NCI-H748 (cell line): Measurements from ENCODE around the gene OLIG1.

Experiments
- DNase-seq: peaks from one replicate; lab custom pipeline; 2025; ENCODE audit not compliant: unreplicated experiment; lab: John Stamatoyannopoulos, UW

OLIG1 gene

DNA sequence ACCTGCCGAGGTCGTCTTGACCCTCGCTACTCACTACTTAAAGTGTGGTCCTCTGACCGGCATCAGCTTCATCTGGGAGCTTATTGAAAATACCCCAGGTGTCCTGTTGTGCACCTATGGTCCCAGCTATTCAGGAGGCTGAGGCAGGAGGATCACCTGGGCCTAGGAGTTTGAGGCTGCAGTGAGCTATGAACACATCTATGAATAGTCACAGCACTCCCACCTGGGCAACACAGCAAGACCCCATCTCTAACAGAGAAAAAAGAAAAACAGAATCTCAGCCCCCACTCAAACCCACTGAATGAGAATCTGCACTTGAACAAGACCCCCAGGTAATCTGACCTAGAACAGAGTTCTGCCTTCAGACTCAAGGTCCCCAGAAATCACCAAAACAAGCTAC lies 8.7 kb upstream of the OLIG1 start:
- no peak for DNase-seq

DNA sequence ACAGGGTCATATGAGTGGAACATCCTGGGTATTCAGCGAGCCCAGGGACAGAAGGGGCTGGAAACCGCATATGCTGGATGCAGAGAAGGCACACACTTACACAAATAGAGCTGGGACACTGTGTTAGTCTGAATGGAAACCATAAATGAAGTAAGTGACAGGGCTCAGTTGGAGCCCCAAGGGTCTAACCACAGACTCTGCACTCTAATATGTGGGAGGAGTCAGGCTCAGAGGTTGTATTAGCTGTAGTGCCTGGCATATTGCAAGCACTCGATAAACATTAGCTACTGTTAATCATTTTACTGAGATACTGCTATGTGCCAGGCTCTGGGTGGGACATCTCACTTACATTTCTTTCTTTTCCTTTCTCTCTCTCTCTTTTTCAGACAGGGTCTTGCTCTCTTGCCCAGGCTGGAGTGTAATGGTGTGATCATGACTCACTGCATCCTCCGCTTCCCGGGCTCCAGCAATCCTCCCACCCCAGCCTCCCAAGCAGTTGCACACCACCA lies 6.5 kb upstream of the OLIG1 start:
- no peak for DNase-seq

DNA sequence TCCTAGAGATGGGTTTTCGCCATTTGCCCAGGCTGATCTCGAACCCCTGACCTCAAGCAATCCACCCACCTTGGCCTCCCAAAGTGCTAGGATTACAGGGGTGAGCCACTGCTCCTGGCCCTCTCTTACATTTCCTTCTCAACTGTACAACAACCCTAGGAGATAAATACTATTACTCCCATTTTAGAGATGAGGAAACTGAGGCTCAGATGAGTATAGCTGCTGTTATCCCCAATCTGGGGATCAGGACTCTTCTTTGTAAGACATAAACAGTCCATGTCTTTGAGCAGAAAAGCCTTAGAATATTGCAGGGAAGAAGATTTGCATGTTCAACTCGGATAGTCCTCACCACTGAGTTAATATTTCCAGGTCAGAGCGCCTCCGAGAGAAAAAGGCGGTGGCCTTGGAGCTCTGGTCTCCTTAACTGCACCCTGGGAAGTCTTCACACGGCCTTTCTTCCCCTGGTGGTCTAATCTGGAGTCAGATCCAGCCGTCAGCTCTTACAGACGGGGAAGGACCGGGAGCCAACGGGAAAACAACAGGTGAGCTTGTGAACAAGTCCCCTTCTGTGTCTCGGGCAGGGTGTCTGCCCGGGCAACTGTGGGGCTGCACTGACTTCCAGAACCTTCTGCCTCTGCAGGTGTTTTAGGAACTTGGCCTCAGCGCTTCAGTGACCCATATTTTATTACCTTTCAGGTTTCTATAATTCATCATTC lies 5.9 kb upstream of the OLIG1 start:
- no peak for DNase-seq

DNA sequence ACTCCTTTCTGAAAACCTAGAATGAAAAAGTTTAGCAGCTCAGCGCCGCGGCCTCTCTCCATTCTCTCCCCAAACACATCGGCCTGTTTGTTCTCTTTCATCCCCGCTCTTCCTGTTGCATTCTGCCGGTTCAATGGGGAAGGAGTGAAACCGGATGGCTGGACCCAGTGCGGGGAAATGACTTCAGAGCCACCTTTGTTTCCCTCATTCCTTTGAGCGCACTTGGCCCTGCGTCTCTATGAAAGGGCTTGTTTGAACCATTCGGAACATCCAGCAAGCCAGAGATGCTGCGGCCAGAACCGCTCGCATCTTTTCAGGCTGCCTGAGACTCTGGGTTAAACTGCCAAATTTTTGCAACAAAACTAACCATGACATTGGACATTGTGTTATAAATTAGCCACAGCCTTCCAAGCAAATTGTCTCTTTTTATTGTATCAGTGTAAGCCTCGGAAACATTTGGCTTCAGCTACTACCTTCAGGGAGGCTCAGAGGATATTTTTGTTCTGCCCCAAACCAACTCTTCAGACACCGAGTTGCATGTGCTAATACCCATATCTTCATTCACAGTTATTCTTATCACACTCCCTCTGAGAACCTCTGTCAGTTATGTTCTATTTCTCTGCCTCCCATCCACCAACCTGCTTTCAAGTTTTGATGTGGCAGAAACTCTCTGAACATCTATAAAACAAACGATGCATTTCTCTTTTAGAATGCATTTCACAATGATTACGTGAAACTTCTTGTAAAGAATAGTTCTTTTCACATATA lies 5.1 kb upstream of the OLIG1 start:
- DNase-seq: no peak

DNA sequence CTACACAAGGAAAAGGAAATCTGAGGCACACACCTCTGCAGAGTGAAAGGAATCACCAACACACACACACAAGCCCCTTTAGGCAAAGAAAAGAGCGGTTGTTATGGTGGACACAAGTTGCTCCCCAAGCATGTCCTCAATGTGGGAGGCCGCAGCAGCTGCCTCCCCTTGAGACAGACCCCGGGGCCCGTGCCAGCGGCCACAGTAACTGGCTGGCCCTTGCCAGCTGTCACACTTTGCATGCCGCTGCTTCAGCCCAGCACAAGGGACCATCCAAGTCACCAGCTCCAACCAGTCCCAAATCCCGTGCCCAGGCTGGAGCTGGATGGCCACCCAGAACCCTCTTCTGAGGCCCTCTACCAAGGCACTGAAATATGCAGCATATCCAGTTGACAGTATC lies 2.9 kb upstream of the OLIG1 start:
- DNase-seq: no peak

DNA sequence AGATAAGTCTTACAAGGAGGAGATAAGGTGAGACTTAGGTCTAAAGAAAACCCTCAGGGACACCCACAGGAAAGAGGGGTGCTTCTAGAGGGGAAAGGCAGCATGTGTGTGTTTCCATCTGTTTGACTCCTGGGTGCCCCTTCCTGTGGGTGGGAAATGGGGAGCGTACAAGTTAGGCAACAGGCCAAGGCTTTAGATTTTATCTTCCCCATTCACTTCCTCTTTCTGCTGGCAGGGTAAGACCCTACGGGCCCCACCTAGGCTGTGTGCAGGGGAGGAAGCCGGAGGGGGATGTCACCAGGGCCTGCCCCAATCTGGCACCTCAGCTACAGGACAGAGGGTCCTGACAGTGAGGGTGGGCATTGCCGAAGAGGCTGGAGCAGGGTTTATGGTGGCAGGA lies 2.5 kb upstream of the OLIG1 start:
- no peak for DNase-seq

DNA sequence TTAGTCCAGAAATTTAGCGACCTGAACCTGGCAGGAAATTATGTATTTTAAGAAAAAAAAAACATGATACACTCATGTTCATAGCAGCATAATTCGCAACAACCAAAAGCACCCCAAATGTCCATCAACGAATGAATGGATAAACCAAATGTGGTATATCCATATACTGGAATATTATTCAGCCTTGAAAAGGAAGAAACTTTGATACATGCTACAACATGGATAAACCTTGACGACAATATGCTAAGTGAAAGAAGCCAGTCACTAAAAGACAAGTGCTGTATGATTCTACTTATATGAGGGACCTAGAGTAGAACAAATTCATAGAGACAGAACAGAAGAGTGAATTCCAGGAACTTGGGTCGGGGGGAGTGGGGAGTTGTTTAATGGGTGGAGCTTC lies 698 bp upstream of the OLIG1 start:
- no peak for DNase-seq

DNA sequence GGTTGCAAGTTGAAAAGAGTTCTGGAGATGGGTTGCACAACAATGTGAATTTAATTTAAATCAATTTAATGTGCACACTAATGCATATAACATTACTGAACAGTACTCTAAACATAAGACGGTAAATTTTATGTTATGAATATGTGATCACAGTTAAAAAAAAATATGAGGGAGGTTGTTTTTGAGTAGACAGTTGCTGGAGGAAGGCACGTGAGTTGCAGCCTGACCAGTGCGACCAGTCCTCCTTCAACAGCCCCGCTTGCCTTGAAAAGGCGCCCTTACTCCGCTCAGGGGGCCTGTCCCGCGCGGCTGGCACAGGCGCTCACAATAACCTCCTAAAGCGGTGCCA lies 322 bp upstream of the OLIG1 start:
- DNase-seq: no peak

DNA sequence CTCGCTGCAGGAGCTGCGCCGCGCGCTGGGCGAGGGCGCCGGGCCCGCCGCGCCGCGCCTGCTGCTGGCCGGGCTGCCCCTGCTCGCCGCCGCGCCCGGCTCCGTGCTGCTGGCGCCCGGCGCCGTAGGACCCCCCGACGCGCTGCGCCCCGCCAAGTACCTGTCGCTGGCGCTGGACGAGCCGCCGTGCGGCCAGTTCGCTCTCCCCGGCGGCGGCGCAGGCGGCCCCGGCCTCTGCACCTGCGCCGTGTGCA lies 730 bp downstream of the OLIG1 start:
- peak; percentile 72 for DNase-seq

DNA sequence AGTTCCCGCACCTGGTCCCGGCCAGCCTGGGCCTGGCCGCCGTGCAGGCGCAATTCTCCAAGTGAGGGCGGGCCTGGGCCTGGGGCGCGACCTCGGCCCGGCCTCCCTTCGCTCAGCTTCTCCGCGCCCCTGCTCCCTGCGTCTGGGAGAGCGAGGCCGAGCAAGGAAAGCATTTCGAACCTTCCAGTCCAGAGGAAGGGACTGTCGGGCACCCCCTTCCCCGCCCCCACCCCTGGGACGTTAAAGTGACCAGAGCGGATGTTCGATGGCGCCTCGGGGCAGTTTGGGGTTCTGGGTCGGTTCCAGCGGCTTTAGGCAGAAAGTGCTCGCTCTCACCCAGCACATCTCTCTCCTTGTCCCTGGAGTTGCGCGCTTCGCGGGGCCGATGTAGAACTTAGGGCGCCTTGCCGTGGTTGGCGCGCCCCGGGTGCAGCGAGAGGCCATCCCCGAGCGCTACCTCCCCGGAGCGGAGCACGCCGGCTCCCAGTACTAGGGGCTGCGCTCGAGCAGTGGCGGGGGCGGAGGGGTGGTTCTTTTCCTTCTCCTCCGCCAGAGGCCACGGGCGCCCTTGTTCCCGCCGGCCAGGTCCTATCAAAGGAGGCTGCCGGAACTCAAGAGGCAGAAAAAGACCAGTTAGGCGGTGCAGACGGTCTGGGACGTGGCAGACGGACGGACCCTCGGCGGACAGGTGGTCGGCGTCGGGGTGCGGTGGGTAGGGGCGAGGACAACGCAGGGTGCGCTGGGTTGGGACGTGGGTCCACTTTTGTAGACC lies 1.2 kb downstream of the OLIG1 start:
- peak; percentile 52 for DNase-seq

DNA sequence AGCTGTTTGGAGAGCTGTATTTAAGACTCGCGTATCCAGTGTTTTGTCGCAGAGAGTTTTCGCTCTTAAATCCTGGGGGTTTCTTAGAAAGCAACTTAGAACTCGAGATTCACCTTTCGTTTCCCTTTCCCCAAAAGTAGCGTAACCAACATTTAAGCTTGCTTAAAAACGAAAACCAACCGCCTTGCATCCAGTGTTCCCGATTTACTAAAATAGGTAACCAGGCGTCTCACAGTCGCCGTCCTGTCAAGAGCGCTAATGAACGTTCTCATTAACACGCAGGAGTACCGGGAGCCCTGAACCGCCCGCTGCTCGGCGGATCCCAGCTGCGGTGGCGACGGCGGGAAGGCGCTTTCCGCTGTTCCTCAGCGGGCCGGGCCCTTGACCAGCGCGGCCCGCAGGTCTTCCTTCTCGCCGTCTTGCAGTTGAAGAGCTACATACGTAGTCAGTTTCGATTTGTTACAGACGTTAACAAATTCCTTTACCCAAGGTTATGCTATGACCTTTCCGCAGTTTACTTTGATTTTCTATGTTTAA lies 1.9 kb downstream of the OLIG1 start:
- peak; percentile 26 for DNase-seq

DNA sequence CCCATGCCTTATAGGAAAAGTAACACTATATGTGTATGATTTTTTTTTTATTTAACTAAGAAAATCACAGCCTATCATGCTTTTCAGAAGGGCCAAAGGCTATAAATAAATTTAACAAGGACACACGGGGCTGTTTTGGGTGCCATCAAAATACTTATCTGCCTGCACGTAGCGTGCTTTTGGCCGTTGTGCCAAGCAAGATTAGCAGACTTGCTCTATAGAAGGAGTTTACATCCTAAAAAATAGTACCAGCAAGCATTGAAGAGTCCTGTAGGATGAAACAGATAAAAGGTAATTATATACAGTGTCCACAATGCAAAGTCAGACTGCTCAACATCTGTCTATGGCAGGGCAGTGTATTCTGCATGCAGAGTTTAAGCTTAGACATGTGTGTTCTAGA lies 3.7 kb downstream of the OLIG1 start:
- no peak for DNase-seq

DNA sequence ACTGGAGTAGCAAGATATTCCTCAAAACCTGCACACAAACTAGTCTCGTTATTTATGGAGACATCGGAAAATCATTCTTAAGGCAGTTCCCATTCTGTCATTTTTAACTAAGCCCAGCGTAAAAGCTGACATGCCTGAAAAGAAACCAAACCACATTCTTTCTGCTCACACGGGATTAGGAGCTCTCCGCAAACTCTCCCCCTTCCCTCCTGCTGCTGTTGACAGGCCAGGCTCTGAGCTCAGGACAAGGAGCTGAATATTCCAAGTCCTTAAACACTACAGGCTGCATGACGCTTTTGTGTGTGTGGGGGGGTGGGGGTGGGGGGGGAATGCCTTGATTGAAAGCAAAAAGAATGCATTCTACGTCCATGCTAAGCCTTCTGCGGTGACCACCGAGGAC lies 5.2 kb downstream of the OLIG1 start:
- no peak for DNase-seq

DNA sequence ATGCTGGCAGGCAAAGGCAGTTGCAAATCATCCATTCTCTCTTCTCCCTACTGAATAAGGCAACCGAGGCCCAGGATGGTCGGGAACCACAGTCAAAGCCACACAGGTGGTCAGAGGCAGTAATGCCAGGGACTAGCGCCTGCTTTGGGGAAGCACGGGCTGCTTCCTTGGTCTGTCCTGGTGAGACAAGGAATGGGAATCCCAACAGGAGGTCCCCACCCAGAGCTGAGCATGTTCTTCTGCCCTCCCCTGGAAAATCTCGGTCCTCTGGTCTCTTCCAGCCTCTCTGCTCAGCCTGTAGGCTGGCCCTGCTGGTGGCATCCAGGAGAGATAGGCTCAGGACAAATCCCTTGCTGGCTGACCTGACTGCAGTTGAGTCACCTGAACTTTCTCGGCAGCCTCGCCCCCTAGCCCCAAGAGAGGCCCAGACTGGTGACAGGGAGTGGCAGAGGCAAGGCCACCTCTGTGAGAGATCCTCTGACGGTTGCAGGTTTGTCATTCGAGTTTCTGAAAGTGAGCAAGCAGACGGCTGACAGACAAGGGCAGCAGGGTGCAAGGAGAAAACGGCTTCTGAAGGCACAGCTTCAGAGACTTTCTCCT lies 5.8 kb downstream of the OLIG1 start:
- no peak for DNase-seq

DNA sequence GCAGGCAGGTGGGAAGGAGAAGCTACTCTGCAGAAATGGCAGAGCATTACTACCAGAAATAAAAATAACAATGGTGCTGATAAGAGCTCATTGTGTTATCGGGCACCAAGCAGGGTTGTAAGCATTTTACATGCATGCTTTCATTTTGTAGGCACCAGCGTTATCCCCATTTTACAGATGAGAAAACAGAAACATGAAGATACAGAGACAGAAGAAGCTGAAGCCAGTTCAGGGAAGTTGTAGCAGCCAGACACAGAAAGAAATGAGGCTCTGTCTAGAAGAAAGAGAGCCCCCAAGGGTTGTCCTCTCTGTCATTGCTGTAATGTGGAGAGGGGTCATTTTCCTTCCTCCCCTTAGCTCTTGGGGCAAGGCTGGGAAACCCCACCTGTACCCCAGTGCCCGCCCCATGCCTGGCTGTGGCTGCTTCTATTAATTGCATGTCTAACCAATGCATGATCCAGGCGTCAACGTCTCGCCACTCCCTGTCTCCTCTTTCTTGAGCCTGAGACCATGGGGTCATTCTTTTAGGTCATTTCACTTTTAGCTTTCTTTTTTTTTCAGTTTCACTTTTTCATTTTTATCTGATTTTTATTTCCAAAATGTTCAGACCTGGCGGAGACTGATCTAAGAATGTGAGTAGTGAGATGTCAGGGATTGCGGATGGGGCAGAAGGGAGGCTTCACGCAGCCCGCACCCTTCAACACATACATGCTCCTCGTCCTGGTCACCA lies 6.8 kb downstream of the OLIG1 start:
- no peak for DNase-seq

DNA sequence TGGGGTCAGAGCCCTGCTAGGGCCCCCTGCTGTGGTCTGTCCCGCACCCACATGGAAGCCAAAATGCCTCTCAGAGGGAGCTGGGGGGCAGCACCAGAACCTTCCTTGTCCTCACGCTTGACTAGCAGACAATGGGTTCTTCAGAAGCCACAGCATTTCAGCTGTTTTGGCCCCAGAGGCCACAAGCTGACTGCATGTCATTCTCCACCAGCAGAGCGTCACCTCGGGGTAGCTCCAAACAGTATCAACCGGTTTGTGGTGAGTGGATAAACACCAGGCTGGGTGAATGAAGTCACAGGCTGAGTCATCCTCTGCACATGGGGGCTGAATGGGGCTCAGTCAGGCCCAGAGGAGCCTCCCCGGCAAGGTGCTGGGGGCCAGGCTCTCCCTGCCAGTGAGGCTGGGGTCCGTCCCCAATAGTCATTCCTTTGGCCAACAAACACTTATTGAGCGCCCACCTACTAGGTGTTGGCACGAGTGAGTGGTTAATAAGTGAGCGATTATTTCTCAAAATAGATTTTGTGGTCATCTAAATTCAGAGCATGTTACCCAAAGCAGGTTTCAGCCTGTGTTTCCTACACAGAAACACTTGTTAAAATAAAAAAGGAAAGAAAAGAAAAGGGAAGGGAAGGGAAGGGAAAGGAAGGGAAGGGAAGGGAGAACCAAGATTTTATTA lies 9.1 kb downstream of the OLIG1 start:
- DNase-seq: no peak

DNA sequence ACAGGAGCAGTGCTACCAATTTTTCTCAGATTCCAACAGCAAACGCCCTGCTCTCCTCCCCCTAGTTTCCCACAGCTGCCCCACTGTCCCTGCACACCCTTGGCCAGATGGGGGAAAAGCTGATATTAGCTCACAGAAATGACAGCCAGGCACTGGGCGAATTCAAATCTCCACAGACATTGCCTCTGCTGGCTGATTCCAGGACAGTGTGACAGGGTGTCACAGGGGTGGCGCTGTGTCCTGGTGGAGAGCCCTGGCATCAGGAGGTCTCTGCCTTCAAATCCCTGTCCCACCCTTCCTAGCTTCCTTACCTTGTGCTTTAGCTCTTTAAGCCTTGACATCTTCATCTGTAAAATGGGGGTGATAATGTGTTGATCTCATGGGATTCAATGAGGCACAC lies 10.4 kb downstream of the OLIG1 start:
- DNase-seq: no peak

DNA sequence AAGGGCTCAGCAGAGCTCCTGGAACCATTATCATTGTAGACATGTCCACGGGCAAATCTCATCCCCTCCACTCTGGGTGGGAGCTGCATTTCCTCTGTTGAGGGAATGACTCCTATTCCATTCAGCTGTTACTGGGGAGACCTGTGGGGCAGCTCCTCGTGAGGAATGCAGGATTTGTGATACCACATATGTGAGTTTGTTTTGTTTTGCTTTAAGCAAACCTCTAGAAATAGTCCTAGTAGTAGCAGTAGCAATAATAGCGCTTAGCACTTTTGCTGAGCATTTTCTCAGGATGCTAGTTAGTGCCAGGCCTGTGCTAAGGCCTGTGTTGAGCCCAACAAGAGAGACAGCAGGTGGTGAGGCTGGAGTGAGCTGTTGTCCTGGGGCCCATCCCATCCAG lies 10.8 kb downstream of the OLIG1 start:
- DNase-seq: no peak

DNA sequence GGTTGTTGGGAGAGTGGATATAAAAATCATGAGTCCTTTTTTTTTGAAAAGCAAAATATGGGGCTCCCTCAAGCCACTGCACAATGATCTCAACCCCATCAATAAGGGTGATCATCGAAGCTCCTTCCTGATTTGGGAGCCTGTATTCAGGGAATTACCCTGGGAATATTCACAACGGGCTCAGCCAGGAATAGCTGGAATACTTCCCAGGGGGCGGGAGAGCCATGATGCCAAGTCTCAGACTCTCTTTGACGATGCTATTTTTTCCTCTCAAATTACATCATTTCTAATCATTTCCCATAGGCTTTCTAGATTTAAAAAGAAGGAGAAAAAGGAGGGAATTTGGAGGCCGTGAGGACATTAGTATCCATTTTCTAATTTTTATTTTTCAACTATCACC lies 18.4 kb downstream of the OLIG1 start:
- DNase-seq: no peak

DNA sequence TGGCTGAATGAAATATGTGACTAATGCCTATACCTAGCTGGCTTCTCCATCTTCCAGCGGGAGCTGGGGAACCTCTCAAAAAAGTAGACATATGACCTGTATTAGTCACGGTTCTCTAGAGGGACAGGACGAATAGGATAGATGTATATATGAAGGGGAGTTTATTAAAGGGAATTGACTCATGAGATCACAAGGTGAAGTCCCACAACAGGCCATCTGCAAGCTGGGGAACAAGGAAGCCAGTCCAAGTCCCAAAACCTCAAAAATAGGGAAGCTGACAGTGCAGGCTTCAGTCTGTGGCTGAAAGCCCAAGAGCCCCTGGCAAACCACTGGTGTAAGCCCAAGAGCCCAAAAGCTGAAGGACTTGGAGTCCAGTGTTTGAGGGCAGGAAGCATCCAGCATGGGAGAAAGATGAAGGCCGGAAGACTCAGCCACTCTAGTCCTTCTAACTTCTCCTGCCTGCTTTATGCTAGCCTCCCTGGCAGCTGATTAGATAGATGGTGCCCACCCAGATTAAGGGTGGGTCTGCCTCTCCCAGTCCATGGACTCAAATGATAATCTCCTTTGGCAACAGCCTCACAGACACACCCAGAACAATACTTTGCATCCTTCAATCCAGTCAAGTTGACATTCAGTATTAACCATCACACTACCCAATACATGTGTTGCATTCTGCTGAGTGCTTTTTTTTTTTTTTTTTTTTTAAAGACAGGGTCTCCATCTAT lies 19.6 kb downstream of the OLIG1 start:
- no peak for DNase-seq
